RWPE1 (cell line): ENCODE results near the gene ZBTB4.
"Not testable (repeated sequence)": the region's sequence is repeated elsewhere in the genome, so short reads cannot be mapped to it uniquely, and the experiment has no call there.

Experiments
- CTCF ChIA-PET: fragments of 350-600 bp; sonication (Branson Sonifier 250); formaldehyde crosslinking; extraction: SDS; loops from one replicate; lab custom pipeline; 2021; lab: Yijun Ruan, JAX
- POLR2A ChIA-PET: fragments of 400-600 bp; formaldehyde crosslinking; extraction: SDS; loops from one replicate; lab custom pipeline; 2020; ENCODE audit warnings: antibody characterized with exemption; ENCODE audit not compliant: low non-redundant PET; lab: Yijun Ruan, JAX
- DNase-seq: peaks from one replicate; pipeline ENCODE4 v3.0.0; 2012; ENCODE audit warnings: low spot score
- H3K27ac ChIP-seq: fragments of 450-650 bp; 2 replicates; pipeline ENCODE4 v1.5.1; 2017
- TF ChIP-seq, protein P1 (sequence below): fragments of 450-650 bp; conservative IDR thresholded peaks from 2 replicates; pipeline ENCODE4 v1.5.1; 2017; ENCODE audit warnings: low read depth, mild to moderate bottlenecking

Gene ZBTB4

DNA sequence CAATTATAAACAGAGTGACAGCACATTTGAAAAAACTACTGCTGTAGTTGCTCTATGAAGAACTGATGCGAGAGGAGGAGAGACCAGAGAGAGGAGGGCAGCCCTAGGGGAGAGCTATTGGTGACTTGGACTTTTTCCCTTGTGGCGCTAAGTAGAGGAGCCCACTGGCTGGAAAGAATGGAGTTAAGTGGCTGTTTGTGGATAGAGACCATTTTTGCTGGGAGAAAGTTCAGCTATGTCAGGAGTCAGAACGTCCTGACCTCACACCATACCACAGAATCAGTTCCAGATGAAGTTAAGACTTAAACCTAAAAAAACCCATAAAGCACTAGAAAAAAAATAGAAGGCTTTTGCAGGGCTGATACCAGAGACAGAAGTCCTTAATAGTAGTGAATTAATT, 6.8 kb upstream of the ZBTB4 start:
- DNase-seq = no peak
- POLR2A ChIA-PET = interaction anchor here (0.7 kb wide), 1 partner anchor 86 kb away, joined by 4 read pairs; no protein-coding TSS in a partner anchor
- TF ChIP-seq, protein P1, sequence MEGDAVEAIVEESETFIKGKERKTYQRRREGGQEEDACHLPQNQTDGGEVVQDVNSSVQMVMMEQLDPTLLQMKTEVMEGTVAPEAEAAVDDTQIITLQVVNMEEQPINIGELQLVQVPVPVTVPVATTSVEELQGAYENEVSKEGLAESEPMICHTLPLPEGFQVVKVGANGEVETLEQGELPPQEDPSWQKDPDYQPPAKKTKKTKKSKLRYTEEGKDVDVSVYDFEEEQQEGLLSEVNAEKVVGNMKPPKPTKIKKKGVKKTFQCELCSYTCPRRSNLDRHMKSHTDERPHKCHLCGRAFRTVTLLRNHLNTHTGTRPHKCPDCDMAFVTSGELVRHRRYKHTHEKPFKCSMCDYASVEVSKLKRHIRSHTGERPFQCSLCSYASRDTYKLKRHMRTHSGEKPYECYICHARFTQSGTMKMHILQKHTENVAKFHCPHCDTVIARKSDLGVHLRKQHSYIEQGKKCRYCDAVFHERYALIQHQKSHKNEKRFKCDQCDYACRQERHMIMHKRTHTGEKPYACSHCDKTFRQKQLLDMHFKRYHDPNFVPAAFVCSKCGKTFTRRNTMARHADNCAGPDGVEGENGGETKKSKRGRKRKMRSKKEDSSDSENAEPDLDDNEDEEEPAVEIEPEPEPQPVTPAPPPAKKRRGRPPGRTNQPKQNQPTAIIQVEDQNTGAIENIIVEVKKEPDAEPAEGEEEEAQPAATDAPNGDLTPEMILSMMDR = no peak
- H3K27ac ChIP-seq = peak overlapping the region; percentile 99
- CTCF ChIA-PET = interaction anchor here (0.7 to 2.4 kb wide), 4 partner anchors 49 to 444 kb away, joined by 3 to 20 read pairs (median 4); no protein-coding TSS in a partner anchor

DNA sequence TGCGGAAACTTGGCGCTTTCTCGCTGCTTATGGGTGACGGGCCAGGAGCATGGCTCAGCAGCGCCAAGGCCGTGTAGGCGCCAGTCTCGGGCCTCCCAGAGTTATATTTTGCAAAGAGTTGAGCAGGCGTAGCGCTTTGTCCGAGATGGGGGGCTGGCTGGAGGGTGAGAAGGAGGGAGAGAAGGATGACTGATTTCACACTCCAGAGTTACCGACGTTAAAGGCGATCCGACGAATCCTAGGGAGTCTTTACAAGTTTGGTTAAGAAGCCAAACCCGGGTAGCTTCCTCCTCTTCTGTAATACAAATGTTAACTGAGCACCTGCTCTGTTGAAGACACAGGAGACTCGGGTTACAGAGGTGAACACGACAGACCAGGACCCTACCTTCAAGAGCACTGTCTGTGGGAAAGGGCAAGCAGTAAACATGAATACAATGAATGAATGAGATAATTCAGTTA, 5.5 kb upstream of the ZBTB4 start:
- TF ChIP-seq, protein P1 = no peak
- H3K27ac ChIP-seq = peak overlapping the region; percentile 99
- ChIA-PET POLR2A (interaction anchor here (0.6 to 1.4 kb wide), 6 partner anchors 38 to 81 kb away, joined by 3 to 6 read pairs (median 4); no protein-coding TSS in a partner anchor), CTCF (interaction anchor here (0.7 to 2.4 kb wide), 3 partner anchors 19 to 103 kb away, joined by 3 to 20 read pairs (median 4); no protein-coding TSS in a partner anchor)
- no peak for DNase-seq

DNA sequence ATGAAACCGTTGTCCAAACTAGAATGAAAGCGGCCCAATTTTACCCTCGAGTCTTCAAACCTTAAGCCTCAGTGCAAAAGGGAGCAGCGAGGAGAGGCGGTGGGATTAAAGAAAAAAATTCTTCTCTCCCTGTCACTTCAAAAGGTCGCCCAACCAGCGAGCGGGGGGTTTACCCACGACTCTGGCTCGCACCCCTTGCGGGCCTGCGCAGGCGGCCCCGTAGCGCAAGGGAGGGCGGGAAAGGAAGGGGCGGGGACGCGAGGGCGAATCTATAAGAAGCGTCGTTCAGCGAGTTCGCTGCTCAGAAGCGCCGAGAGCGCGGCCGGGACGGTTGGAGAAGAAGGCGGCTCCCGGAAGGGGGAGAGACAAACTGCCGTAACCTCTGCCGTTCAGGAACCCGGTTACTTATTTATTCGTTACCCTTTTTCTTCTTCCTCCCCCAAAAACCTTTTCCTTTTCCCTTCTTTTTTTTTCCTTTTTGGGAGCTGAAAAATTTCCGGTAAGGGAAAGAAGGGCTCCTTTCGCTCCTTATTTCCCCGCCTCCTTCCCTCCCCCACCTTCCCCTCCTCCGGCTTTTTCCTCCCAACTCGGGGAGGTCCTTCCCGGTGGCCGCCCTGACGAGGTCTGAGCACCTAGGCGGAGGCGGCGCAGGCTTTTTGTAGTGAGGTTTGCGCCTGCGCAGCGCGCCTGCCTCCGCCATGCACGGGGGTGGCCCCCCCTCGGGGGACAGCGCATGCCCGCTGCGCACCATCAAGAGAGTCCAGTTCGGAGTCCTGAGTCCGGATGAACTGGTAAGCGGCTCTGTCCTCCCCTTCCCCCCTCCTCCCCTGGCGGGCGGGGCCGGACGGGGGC, 4.9 kb upstream of the ZBTB4 start, which contains the start of gene POLR2A:
TSS of gene POLR2A (plus strand) at position 300 of the 852 bp plus-strand sequence.
- H3K27ac ChIP-seq = peak within 1 kb of the TSS; percentile 99
- TF ChIP-seq, protein P1 = no peak
- ChIA-PET POLR2A (interaction anchor here (0.5 to 1.4 kb wide), 8 partner anchors 30 to 105 kb away, joined by 3 to 5 read pairs (median 3); no protein-coding TSS in a partner anchor), CTCF (interaction anchor here (0.7 to 2.4 kb wide), 3 partner anchors 47 to 129 kb away, joined by 3 to 20 read pairs (median 4); no protein-coding TSS in a partner anchor)
- peak; percentile 99 for DNase-seq

DNA sequence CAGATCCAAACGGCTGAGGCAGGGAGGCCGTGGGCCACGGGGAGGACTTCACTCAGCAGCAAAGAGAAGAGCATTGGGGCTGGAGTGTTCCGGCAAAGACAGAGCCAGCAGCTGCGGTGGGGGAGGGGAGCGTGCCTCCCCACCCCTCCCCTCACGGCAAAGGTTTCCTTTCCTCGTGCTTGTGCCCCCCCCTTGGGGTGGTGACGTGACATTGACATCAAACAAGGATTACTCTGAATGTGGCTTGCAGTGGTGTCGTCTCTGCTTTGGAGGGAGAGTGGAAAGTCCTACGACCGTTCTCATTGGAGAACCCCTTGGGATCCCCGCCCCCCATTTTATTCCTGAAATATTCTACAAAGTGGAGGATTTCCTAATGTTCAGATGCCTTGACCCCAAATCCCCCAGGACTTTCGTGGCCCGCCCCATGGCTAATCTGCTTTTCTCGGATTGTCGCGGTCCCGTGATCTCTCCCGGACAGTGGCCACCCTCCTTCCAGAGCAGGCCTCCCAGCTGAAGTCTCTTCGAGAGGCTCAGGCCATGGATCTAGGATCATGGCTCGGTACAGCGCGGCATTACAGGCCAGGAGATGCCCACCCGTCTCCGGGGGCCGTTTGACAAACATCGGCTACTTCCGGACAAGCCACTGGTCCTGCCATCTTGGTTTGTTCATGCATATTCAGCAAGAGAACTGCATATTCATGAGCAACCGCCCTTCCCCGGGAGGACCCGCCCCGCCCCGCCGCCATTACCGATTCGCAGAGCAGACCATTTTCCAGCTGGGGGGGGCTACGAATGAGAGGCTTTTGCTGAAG, 4.0 kb upstream of the ZBTB4 start:
- POLR2A ChIA-PET = interaction anchor here (0.5 to 1.1 kb wide), 4 partner anchors 29 to 106 kb away, joined by 3 to 5 read pairs (median 3); no protein-coding TSS in a partner anchor
- CTCF ChIA-PET = interaction anchor here (1.1 kb wide), 1 partner anchor 128 kb away, joined by 3 read pairs; no protein-coding TSS in a partner anchor
- peak overlapping the region; percentile 99 for H3K27ac ChIP-seq
- TF ChIP-seq, protein P1 = no peak
- DNase-seq = peak; percentile 92

DNA sequence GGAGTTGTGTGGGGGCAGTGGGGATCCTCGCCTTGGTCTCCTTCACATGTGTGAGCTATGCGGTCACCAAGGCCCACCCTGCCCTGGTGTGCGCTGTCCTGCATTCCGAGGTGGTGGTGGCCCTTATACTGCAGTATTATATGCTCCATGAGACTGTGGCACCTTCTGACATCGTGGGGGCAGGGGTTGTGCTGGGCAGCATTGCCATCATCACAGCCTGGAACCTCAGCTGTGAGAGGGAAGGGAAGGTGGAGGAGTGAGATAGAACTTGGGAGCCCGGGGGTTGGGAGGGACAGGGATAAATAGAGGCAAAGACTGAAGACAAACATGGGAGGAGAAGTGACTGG, 3.3 kb upstream of the ZBTB4 start:
- DNase-seq, POLR2A ChIA-PET, CTCF ChIA-PET: not testable (repeated sequence)
- H3K27ac ChIP-seq = peak overlapping the region; percentile 99

DNA sequence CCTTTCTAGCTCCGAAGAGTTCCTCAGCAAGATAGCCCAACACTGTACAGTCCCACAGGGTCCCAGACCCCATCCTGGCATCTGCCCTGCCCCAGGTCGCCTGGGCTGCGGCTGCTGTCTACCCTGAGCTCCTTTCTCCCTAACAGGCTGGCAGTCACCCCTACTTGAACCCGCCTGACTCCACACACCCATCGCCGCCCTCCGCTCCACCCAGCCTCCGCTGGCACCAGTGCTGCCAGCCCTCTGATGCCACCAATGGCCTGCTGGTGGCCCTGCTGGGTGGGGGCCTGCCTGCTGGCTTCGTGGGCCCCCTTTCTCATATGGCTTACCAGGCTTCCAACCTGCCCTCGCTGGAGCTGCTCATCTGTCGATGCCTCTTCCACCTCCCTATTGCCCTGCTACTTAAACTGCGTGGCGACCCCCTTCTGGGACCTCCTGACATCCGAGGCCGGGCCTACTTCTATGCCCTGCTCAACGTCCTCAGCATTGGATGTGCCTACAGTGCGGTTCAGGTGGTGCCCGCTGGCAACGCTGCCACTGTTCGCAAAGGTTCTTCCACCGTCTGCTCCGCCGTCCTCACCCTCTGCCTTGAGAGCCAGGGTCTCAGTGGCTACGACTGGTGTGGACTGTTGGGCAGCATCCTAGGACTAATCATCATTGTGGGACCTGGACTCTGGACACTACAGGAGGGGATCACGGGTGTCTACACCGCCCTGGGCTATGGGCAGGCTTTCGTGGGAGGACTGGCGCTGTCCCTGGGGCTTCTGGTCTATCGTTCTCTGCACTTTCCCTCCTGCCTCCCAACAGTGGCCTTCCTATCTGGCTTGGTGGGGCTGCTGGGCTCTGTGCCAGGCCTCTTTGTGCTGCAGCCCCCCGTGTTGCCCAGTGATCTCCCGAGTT, 2.7 kb upstream of the ZBTB4 start:
- POLR2A ChIA-PET, CTCF ChIA-PET, DNase-seq: not testable (repeated sequence)
- H3K27ac ChIP-seq = peak overlapping the region; percentile 99

DNA sequence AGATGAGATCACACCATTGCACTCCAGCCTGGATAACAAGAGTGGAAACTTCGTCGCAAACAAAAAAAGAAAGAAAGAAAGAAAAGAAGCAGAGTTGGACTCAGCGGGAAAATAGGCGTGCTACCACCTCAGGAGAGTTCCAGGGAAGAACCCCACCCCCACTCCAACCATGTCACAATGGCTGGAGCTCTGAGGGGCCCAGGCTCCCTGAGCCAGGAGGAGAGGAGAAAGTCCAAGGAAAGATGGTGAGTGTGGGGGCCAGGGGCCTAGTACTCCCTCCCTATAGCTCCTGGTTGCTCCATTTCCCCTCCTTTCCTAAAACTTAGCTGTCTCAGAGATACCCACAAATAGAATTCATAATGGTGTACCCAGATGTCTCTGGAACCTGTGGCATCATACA, 1.8 kb upstream of the ZBTB4 start, which contains the start of gene SLC35G6:
TSS of gene SLC35G6 (plus strand) at position 172 of the 400 bp plus-strand sequence. CDS start at position 243, 71 bp downstream.
- peak within 1 kb of the TSS; percentile 99 for H3K27ac ChIP-seq
- DNase-seq, POLR2A ChIA-PET, CTCF ChIA-PET: not testable (repeated sequence)
